H9 (cell line): Measurements from ENCODE around the gene EXOC3L4. TPM values are rescaled to one million over a fixed set of nuclear protein-coding genes. Genes with fewer than 3 reads are reported as not detected.

Source experiments
- DNase-seq: peaks from one replicate; pipeline ENCODE4 v3.0.0-alpha.2; 2017
- H2AFZ ChIP-seq: one replicate; pipeline ENCODE4 v1.6.1; 2013; ENCODE audit warnings: mild to moderate bottlenecking, low read length, control low read depth, moderate library complexity
- H2AK5ac ChIP-seq: 2 replicates; pipeline ENCODE4 v1.6.1; 2013; ENCODE audit warnings: low read length, control low read depth, mixed read lengths; ENCODE audit not compliant: insufficient read length
- H2BK120ac ChIP-seq: one replicate; pipeline ENCODE4 v1.6.1; 2013; ENCODE audit warnings: low read depth, mild to moderate bottlenecking, low read length, control low read depth, inconsistent platforms; ENCODE audit not compliant: poor library complexity, severe bottlenecking
- H2BK12ac ChIP-seq: 2 replicates; pipeline ENCODE4 v1.6.1; 2013; ENCODE audit warnings: low read length, control low read depth, mixed read lengths, low read depth; ENCODE audit not compliant: insufficient read length
- H2BK15ac ChIP-seq: 2 replicates; pipeline ENCODE4 v1.6.1; 2013; ENCODE audit warnings: low read depth, low read length, control low read depth
- H2BK20ac ChIP-seq: one replicate; pipeline ENCODE4 v1.6.1; 2013; ENCODE audit warnings: low read depth, mild to moderate bottlenecking, low read length, control low read depth, inconsistent platforms; ENCODE audit not compliant: poor library complexity, severe bottlenecking
- H2BK5ac ChIP-seq: 2 replicates; pipeline ENCODE4 v1.6.1; 2013; ENCODE audit warnings: low read length, control low read depth, mixed read lengths; ENCODE audit not compliant: insufficient read length
- H3K14ac ChIP-seq: 2 replicates; pipeline ENCODE4 v1.6.1; 2013; ENCODE audit warnings: low read length, control low read depth; ENCODE audit not compliant: insufficient read depth
- H3K18ac ChIP-seq: 2 replicates; pipeline ENCODE4 v1.6.1; 2013; ENCODE audit warnings: low read depth, mild to moderate bottlenecking, mixed read lengths, low read length, control low read depth; ENCODE audit not compliant: insufficient read length
- H3K23ac ChIP-seq: 2 replicates; pipeline ENCODE4 v1.6.1; 2013; ENCODE audit warnings: low read length, control low read depth, mixed read lengths, low read depth; ENCODE audit not compliant: insufficient read length
- H3K23me2 ChIP-seq: 2 replicates; pipeline ENCODE4 v1.6.1; 2013; ENCODE audit warnings: low read depth, mild to moderate bottlenecking, mixed read lengths, low read length, control low read depth; ENCODE audit not compliant: insufficient read length, poor library complexity, severe bottlenecking
- H3K27ac ChIP-seq: 2 replicates; pipeline ENCODE4 v1.5.1; 2013; ENCODE audit warnings: low read length, control low read depth, mixed read lengths, low read depth; ENCODE audit not compliant: insufficient read length
- H3K27me3 ChIP-seq: 2 replicates; pipeline ENCODE4 v1.6.1; 2013; ENCODE audit warnings: low read length, control low read depth, inconsistent platforms; ENCODE audit not compliant: insufficient read depth
- H3K4ac ChIP-seq: 2 replicates; pipeline ENCODE4 v1.6.1; 2013; ENCODE audit warnings: low read depth, mild to moderate bottlenecking, control low read depth, inconsistent platforms, low read length, moderate library complexity
- H3K4me1 ChIP-seq: 2 replicates; pipeline ENCODE4 v1.6.1; 2013; ENCODE audit warnings: low read length, control low read depth, inconsistent platforms; ENCODE audit not compliant: insufficient read depth
- H3K4me2 ChIP-seq: 2 replicates; pipeline ENCODE4 v1.6.1; 2013; ENCODE audit warnings: low read length, control low read depth, mixed read lengths; ENCODE audit not compliant: insufficient read length, insufficient read depth
- H3K56ac ChIP-seq: 2 replicates; pipeline ENCODE4 v1.6.1; 2013; ENCODE audit warnings: low read depth, mild to moderate bottlenecking, mixed read lengths, low read length, control low read depth; ENCODE audit not compliant: insufficient read length
- H3K79me1 ChIP-seq: 2 replicates; pipeline ENCODE4 v1.6.1; 2013; ENCODE audit warnings: low read depth, mild to moderate bottlenecking, moderate library complexity, low read length, control low read depth, inconsistent platforms; ENCODE audit not compliant: insufficient read depth, poor library complexity, severe bottlenecking
- H3K79me2 ChIP-seq: 2 replicates; pipeline ENCODE4 v1.6.1; 2013; ENCODE audit warnings: low read length, control low read depth, inconsistent platforms; ENCODE audit not compliant: insufficient read depth
- H3K9ac ChIP-seq: 2 replicates; pipeline ENCODE4 v1.6.1; 2013; ENCODE audit warnings: low read length, control low read depth, mixed read lengths; ENCODE audit not compliant: insufficient read length; ENCODE audit errors: extremely low read depth
- H3K9me3 ChIP-seq: one replicate; pipeline ENCODE4 v1.6.1; 2013; ENCODE audit warnings: low read depth, low read length, inconsistent platforms; ENCODE audit not compliant: control insufficient read depth
- H3T11ph ChIP-seq: one replicate; pipeline ENCODE4 v1.6.1; 2013; ENCODE audit warnings: mild to moderate bottlenecking, low read length, control low read depth, inconsistent platforms
- H4K20me1 ChIP-seq: one replicate; pipeline ENCODE4 v1.6.1; 2013; ENCODE audit not compliant: control insufficient read depth, insufficient read length, insufficient read depth
- H4K5ac ChIP-seq: 2 replicates; pipeline ENCODE4 v1.6.1; 2013; ENCODE audit warnings: low read depth, mild to moderate bottlenecking, mixed read lengths, low read length, control low read depth; ENCODE audit not compliant: insufficient read length
- H4K8ac ChIP-seq: replicated peaks from 2 replicates; pipeline ENCODE4 v1.6.1; 2013; ENCODE audit warnings: low read length, control low read depth, mixed read lengths, low read depth; ENCODE audit not compliant: insufficient read length
- H4K91ac ChIP-seq: 2 replicates; pipeline ENCODE4 v1.6.1; 2013; ENCODE audit warnings: low read depth, mild to moderate bottlenecking, moderate library complexity, mixed read lengths, low read length, control low read depth; ENCODE audit not compliant: insufficient read length
- H3K27ac Mint-ChIP-seq, 3 experiments: 2 replicates in 2 of 3; 3 replicates in 1 of 3; pipeline ENCODE4 v1.8.0; 2020 to 2021; ENCODE audit warnings: mixed read lengths in 3 of 3, mild to moderate bottlenecking in 1 of 3, moderate library complexity in 1 of 3
- H3K27me3 Mint-ChIP-seq: 2 replicates; pipeline ENCODE4 v1.8.0; 2021; ENCODE audit warnings: low read depth, mild to moderate bottlenecking, moderate library complexity, mixed read lengths
- H3K36me3 Mint-ChIP-seq, 3 experiments: 2 replicates in 2 of 3; 3 replicates in 1 of 3; pipeline ENCODE4 v1.8.0; 2020 to 2021; ENCODE audit warnings: low read depth in 3 of 3, mixed read lengths in 3 of 3; ENCODE audit not compliant: insufficient read depth in 1 of 3
- H3K4me1 Mint-ChIP-seq, 2 experiments: 2 replicates each; pipeline ENCODE4 v1.8.0; 2020; ENCODE audit warnings: mixed read lengths in 2 of 2
- H3K4me3 Mint-ChIP-seq, 2 experiments: 2 replicates in 1 of 2; 3 replicates in 1 of 2; pipeline ENCODE4 v1.8.0; 2020 to 2021; ENCODE audit warnings: mild to moderate bottlenecking in 2 of 2, mixed read lengths in 2 of 2, moderate library complexity in 1 of 2
- H3K9me3 Mint-ChIP-seq, 2 experiments: 2 replicates in 1 of 2; 3 replicates in 1 of 2; pipeline ENCODE4 v1.8.0; 2020; ENCODE audit warnings: mild to moderate bottlenecking in 2 of 2, mixed read lengths in 2 of 2, moderate library complexity in 1 of 2
- CTCF ChIP-seq: fragments of 200-600 bp; sonication (generic); conservative IDR thresholded peaks from 3 replicates; pipeline ENCODE4 v1.8.0; 2021; ENCODE audit warnings: antibody characterized with exemption, mild to moderate bottlenecking
- WGBS: extraction: QIAGEN DNeasy Blood & Tissue Kit; methylation state at CpG from one replicate; pipeline ENCODE4 v1.1.7; 2013; ENCODE audit warnings: missing lambda C conversion rate, low lambda C conversion rate, mixed read lengths; ENCODE audit not compliant: insufficient read length; ENCODE audit errors: extremely low coverage; 5-methylcytosine and 5-hydroxymethylcytosine counted together
- total RNA-seq: library from RNA; stranded (reverse); gene quantifications from 2 replicates; pipeline ENCODE4 v1.2.1, GENCODE V29; 2021

EXOC3L4 gene
- total RNA-seq, 1 experiment from 2014 or later, result 0.42 TPM

DNA sequence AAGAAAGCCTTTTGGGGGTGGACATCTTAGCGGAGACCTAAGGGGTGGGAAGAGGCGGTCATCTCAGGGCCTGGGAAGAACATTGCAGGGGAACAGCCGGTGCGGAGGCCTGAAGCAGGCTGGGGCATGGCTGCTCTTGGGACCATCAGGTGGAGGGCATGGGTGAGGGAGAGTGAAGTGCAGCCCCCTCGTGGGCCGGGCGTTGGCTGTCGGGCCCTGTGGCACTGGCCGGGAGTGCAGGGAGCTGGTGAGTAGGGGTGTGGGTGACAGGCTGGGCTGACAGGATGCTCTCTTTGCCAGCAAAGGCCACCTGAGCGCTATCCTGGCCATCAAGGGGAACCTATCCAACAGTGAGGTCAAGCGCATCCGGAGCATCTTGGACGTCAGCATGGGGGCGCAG lies 40.4 kb downstream of the EXOC3L4 start:
- H3K9ac ChIP-seq, result no peak overlapping the region
- H3K14ac ChIP-seq, result no peak overlapping the region
- no peak overlapping the region for H2BK12ac ChIP-seq
- no peaks in the 10 kb centered on the region for H3K79me2 ChIP-seq
- H3K9me3 ChIP-seq, result no peaks in the 10 kb centered on the region
- no peak for DNase-seq
- H3K27me3 ChIP-seq, result no peaks in the 10 kb centered on the region
- Mint-ChIP-seq H3K4me1 (peaks cover 16 to 33% of the 10 kb centered on the region in 2 experiments), H3K36me3 (peaks cover 9 to 33% (median 17%) of the 10 kb centered on the region in 3 experiments; a peak in 5 of 7 replicates), H3K4me3 (no peak overlapping the region), H3K27ac (peak overlapping the region in 2 of 3 experiments; percentile 7 to 46; a peak in 2 of 7 replicates), H3K9me3 (no peaks in the 10 kb centered on the region; a peak in 1 of 5 replicates), H3K27me3 (peaks cover 3% of the 10 kb centered on the region)
- H4K91ac ChIP-seq, result no peak overlapping the region
- no peak overlapping the region for H3K18ac ChIP-seq
- H3K27ac ChIP-seq, result no peak overlapping the region
- no peak overlapping the region for H3T11ph ChIP-seq
- H3K23ac ChIP-seq, result no peak overlapping the region
- H2BK20ac ChIP-seq, result no peak overlapping the region
- no peak overlapping the region for H4K8ac ChIP-seq
- no peak for TF ChIP-seq CTCF
- no peak overlapping the region for H3K4me2 ChIP-seq
- WGBS, result no CpG with 5 or more reads among the region's 14 CpGs
- peaks cover 8% of the 10 kb centered on the region for H3K23me2 ChIP-seq
- no peaks in the 10 kb centered on the region; the same call in 1 of the 2 replicates for H3K4me1 ChIP-seq
- no peaks in the 10 kb centered on the region for H4K20me1 ChIP-seq
- H4K5ac ChIP-seq, result no peak overlapping the region
- no peak overlapping the region for H2BK120ac ChIP-seq
- H2BK5ac ChIP-seq, result no peak overlapping the region
- no peak overlapping the region for H3K4ac ChIP-seq
- H2BK15ac ChIP-seq, result no peak overlapping the region
- no peak overlapping the region for H3K56ac ChIP-seq
- no peak overlapping the region for H2AK5ac ChIP-seq
- H2AFZ ChIP-seq, result no peak overlapping the region
- H3K79me1 ChIP-seq, result no peaks in the 10 kb centered on the region
